HUES48 (cell line): ENCODE measurements around the gene TMEM175.

Experiments used
- H3K27ac ChIP-seq: one replicate; pipeline ENCODE4 v1.7.0; 2013; ENCODE audit warnings: low read depth, low read length, inconsistent platforms
- H3K27me3 ChIP-seq: 2 replicates; pipeline ENCODE4 v1.6.1; 2013; ENCODE audit warnings: mild to moderate bottlenecking, low read length; ENCODE audit not compliant: control insufficient read depth, insufficient read depth
- H3K36me3 ChIP-seq: 2 replicates; pipeline ENCODE4 v1.6.1; 2013; ENCODE audit warnings: low read length; ENCODE audit not compliant: control insufficient read depth, insufficient read depth
- H3K4me1 ChIP-seq: 2 replicates; pipeline ENCODE4 v1.6.1; 2013; ENCODE audit warnings: mild to moderate bottlenecking, low read length; ENCODE audit not compliant: control insufficient read depth, insufficient read depth
- H3K4me3 ChIP-seq: 2 replicates; pipeline ENCODE4 v1.5.1; 2013; ENCODE audit warnings: mild to moderate bottlenecking, low read depth, low read length
- H3K9ac ChIP-seq: 2 replicates; pipeline ENCODE4 v1.6.1; 2013; ENCODE audit warnings: mild to moderate bottlenecking, low read depth, low read length, moderate library complexity
- H3K9me3 ChIP-seq: 2 replicates; pipeline ENCODE4 v1.6.1; 2013; ENCODE audit warnings: low read length; ENCODE audit not compliant: control insufficient read depth, insufficient read depth

The TMEM175 gene

GRCh38 chr4:899556-899906, 32.7 kb upstream of the TMEM175 start:
- no peak overlapping the region for H3K9ac ChIP-seq
- no peaks in the 10 kb centered on the region; the same call in 1 of the 2 replicates for H3K4me1 ChIP-seq
- no peak overlapping the region for H3K27ac ChIP-seq
- H3K36me3 ChIP-seq = peaks cover 27% of the 10 kb centered on the region
- no peak overlapping the region for H3K4me3 ChIP-seq
- H3K9me3 ChIP-seq = no peaks in the 10 kb centered on the region
- H3K27me3 ChIP-seq = no peaks in the 10 kb centered on the region

DNA sequence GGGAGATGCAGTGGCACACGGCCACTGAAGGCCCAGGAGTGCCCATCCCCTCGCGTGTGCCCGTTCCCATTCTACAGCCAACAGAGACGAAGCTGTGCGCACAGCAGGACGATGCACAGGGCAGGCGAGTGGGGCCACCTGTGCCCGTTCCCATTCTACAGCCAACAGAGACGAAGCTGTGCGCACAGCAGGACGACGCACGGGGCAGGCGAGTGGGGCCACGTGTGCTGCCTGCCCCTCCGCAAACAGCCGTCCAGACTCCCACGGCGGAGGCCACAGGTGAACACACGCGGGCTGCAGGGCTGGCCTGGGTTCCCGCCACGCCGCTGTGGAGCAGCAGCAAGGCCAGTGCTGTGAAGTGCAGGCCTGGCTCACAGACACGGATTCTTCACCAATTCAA, 32.2 kb upstream of the TMEM175 start:
- H3K9ac ChIP-seq = no peak overlapping the region
- no peaks in the 10 kb centered on the region; the same call in 1 of the 2 replicates for H3K4me1 ChIP-seq
- no peak overlapping the region for H3K4me3 ChIP-seq
- H3K36me3 ChIP-seq = peaks cover 25% of the 10 kb centered on the region
- H3K27ac ChIP-seq = no peak overlapping the region
- H3K9me3 ChIP-seq = no peaks in the 10 kb centered on the region
- H3K27me3 ChIP-seq = no peaks in the 10 kb centered on the region

DNA sequence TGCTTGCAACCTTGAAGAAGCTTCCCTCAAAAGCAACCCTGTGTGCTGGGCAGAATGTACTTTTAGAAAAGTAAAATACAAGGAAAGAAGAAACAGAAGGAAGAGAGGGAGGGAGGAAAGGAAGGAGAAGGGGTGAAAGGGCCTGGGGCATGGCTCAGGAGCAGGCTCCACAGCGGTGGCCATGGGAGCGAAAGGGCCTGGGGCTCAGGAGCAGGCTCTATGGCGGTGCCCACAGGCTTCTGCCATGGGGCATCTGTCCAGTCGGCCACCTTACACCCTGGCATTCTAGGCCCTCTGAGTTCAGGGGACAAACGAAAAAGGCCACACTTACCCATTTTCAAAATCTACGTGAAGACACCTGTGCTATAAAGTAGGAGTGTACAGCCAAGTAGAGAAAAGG, 31.5 kb upstream of the TMEM175 start:
- H3K27ac ChIP-seq = no peak overlapping the region
- peaks cover 22% of the 10 kb centered on the region for H3K36me3 ChIP-seq
- no peak overlapping the region for H3K4me3 ChIP-seq
- no peaks in the 10 kb centered on the region; the same call in 1 of the 2 replicates for H3K4me1 ChIP-seq
- H3K27me3 ChIP-seq = no peaks in the 10 kb centered on the region
- no peak overlapping the region for H3K9ac ChIP-seq
- H3K9me3 ChIP-seq = no peaks in the 10 kb centered on the region

DNA sequence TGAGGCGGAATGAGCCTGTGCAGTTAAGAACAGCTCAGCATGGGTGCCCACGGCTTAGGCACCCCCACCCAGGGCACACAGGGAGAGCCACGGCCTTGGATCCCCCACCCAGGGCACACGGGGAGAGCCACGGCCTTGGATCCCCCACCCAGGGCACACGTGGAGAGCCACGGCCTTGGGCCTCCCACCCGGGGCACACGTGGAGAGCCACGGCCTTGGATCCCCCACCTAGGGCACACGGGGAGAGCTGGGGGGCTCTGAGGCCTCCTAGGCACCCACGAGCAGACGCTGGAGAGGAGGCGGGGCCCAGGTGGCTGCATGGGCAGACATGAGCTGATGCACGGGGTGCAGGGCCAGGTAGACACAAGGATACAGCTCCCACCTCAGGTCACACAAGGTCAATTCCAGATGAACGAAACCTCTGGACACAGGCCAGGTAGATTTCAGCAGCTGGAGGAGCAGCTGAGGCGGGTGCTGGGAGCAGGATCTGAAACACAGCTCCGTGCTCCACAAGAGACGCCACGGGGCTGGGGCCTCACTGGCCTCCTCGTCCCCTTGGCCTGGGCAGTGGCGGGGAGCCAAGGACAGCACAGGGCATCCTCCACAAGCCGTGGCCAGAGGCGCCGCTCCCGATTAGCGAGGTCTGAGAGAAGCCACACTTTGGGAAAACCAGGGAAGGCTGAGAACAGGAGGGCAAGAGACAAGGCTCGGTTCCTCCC, 30.9 kb upstream of the TMEM175 start:
- no peaks in the 10 kb centered on the region for H3K9me3 ChIP-seq
- H3K4me1 ChIP-seq = no peaks in the 10 kb centered on the region; the same call in 1 of the 2 replicates
- no peak overlapping the region for H3K9ac ChIP-seq
- no peak overlapping the region for H3K4me3 ChIP-seq
- H3K27ac ChIP-seq = no peak overlapping the region
- H3K27me3 ChIP-seq = no peaks in the 10 kb centered on the region
- H3K36me3 ChIP-seq = peaks cover 21% of the 10 kb centered on the region

DNA sequence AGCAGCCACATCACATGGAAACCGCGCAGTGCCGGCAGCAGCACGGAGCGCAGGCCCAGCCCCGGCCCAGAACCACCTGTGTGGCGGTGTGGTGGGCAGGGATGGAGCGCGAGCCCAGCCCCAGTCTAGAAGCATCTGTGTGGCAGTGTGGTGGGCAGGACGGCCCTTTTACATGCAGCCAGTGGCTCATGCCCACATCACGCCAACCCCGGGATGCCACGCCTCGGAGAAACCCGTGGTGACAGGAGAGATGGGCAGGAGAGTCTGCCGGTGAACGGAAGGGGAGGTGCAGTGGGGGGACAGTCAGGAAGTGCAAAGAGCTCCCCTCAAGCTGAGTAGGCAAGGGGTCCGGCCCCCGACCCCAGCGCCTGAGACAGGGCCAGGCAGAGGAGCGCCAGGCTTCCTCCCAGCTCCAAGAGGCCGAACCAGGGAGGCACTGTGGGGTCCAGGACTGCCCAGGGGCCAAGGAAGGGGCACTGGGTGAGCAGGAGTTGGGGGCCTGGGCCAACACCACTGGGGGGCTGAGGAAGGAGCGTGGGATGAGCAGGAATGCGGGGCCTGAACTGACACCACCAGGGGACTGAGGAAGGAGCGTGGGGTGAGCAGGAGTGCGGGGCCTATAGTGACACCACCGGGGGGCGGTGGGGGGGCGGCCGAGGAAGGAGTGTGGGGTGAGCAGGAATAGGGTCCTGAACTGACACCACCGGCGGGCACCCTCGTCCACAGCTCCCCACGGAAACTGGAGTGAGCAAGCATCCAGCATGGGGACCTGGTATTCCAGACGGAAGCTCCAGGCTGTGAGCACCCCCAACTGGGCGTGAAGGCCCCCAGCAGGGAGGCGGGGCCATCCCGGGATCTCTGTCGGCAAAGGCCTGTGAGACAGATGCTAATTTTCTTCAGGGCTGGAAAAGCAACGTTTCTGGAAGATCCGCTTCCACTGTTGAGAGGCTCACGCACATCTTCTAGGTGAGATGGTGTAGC, 28.9 kb upstream of the TMEM175 start:
- H3K4me1 ChIP-seq = no peaks in the 10 kb centered on the region; the same call in 1 of the 2 replicates
- no peak overlapping the region for H3K9ac ChIP-seq
- peaks cover 5% of the 10 kb centered on the region; the same call in 1 of the 2 replicates for H3K36me3 ChIP-seq
- H3K9me3 ChIP-seq = no peaks in the 10 kb centered on the region
- H3K27me3 ChIP-seq = no peaks in the 10 kb centered on the region
- no peak overlapping the region for H3K27ac ChIP-seq
- no peak overlapping the region for H3K4me3 ChIP-seq

GRCh38 chr4:905485-906338, 26.5 kb upstream of the TMEM175 start:
- no peak overlapping the region for H3K27ac ChIP-seq
- no peak overlapping the region for H3K9ac ChIP-seq
- H3K27me3 ChIP-seq = no peaks in the 10 kb centered on the region
- peaks cover 3% of the 10 kb centered on the region; the same call in 1 of the 2 replicates for H3K36me3 ChIP-seq
- no peak overlapping the region for H3K4me3 ChIP-seq
- no peaks in the 10 kb centered on the region; the same call in 1 of the 2 replicates for H3K4me1 ChIP-seq
- H3K9me3 ChIP-seq = no peaks in the 10 kb centered on the region

GRCh38 chr4:906339-907102, 25.7 kb upstream of the TMEM175 start:
- no peaks in the 10 kb centered on the region; the same call in 1 of the 2 replicates for H3K4me1 ChIP-seq
- H3K4me3 ChIP-seq = no peak overlapping the region
- peaks cover 8% of the 10 kb centered on the region for H3K36me3 ChIP-seq
- no peaks in the 10 kb centered on the region for H3K27me3 ChIP-seq
- no peak overlapping the region for H3K27ac ChIP-seq
- H3K9me3 ChIP-seq = no peaks in the 10 kb centered on the region
- H3K9ac ChIP-seq = no peak overlapping the region

DNA sequence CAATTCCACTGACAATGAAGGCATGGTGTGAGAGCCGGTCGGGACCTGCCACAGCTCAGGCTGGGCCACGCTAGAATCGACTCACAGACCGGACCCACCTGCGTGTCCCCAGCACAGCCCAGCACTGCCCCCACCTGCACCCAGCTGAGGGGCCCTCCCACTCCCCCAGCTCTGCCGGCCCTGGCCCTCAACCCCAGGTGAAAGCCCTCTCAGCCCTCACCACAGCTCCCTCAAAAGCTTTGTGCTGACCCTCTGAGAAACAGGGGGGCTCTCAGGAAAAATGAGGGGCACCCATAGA, 25.2 kb upstream of the TMEM175 start:
- Histone ChIP-seq H3K4me3 (no peak overlapping the region), H3K27me3 (no peaks in the 10 kb centered on the region), H3K4me1 (no peaks in the 10 kb centered on the region; the same call in 1 of the 2 replicates), H3K9me3 (no peaks in the 10 kb centered on the region), H3K27ac (no peak overlapping the region), H3K36me3 (peaks cover 12% of the 10 kb centered on the region), H3K9ac (no peak overlapping the region)

DNA sequence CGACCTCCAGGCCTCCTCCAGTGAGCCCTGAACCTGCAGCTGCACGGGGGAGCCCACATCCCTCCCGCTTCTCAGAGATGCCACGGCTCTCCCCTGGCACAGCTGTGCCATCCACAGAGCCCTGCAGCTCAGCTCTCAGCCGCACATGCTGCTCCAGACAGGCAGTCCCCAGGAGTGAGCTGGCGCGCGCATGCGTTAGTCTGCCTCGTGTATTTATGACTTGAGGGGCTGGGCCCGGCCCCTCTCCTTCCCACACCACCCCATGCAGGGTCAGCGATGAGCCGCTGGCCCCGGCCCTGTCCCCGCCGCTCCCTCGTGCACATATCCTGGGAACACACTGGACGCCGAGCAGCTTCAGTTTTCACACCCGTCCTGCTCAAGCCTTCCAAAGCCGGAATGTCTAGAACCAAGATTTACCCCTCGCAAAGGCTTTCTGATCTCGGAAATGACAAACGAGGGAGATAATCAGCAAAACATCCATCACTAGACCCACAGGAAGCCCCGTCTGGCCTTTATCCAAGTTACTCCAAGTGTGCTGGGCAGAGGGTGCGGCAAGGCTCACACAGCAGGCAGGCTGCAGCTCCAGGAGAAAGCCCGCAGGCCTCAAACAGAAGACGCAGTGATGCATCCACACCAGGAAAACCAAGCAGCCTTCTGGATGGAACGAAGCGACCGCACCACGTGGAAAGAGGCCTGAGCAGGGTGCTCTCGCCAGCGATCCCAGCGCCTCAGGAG, 24.4 kb upstream of the TMEM175 start:
- Histone ChIP-seq H3K4me3 (no peak overlapping the region), H3K9me3 (no peaks in the 10 kb centered on the region), H3K36me3 (peaks cover 15% of the 10 kb centered on the region), H3K9ac (no peak overlapping the region), H3K4me1 (no peaks in the 10 kb centered on the region; the same call in 1 of the 2 replicates), H3K27me3 (no peaks in the 10 kb centered on the region), H3K27ac (no peak overlapping the region)
